NCI-H69 (cell line): ENCODE data around the gene TTC23L.

Experiments used
- DNase-seq: peaks from one replicate; lab custom pipeline; 2025; lab: John Stamatoyannopoulos, UW

Gene TTC23L

GRCh38 chr5:34833090-34833489 is 5.9 kb upstream of the TTC23L start:
- no peak for DNase-seq

GRCh38 chr5:34833976-34834793 is 4.8 kb upstream of the TTC23L start:
- DNase-seq = peak; percentile 22

GRCh38 chr5:34834794-34835089 is 4.2 kb upstream of the TTC23L start:
- DNase-seq = no peak

GRCh38 chr5:34835664-34836063 is 3.3 kb upstream of the TTC23L start:
- DNase-seq = no peak

- peak; percentile 17 for DNase-seq
Measured at GRCh38 chr5:34841816-34842215, 2.9 kb downstream of the TTC23L start.

GRCh38 chr5:34842554-34842953 is 3.6 kb downstream of the TTC23L start:
- no peak for DNase-seq

GRCh38 chr5:34843497-34843896 is 4.5 kb downstream of the TTC23L start:
- DNase-seq = no peak

- no peak for DNase-seq
Measured at GRCh38 chr5:34844106-34844505, 5.1 kb downstream of the TTC23L start.

- no peak for DNase-seq
Measured at GRCh38 chr5:34844999-34845398, 6.0 kb downstream of the TTC23L start.

GRCh38 chr5:34847056-34847455 is 8.1 kb downstream of the TTC23L start:
- DNase-seq = no peak

GRCh38 chr5:34847552-34847951 is 8.6 kb downstream of the TTC23L start:
- DNase-seq = no peak

GRCh38 chr5:34848230-34848629 is 9.3 kb downstream of the TTC23L start:
- DNase-seq = no peak

GRCh38 chr5:34849253-34849652 is 10.3 kb downstream of the TTC23L start:
- no peak for DNase-seq

- peak; percentile 95 for DNase-seq
Measured at GRCh38 chr5:34854459-34855174, 15.7 kb downstream of the TTC23L start.

- no peak for DNase-seq
Measured at GRCh38 chr5:34857161-34857560, 18.2 kb downstream of the TTC23L start.

- DNase-seq = no peak
Measured at GRCh38 chr5:34857894-34858293, 18.9 kb downstream of the TTC23L start.

- DNase-seq = peak; percentile 25
Measured at GRCh38 chr5:34858790-34859189, 19.8 kb downstream of the TTC23L start.

- no peak for DNase-seq
Measured at GRCh38 chr5:34859253-34859652, 20.3 kb downstream of the TTC23L start.

- DNase-seq = no peak
Measured at GRCh38 chr5:34863946-34864345, 25.0 kb downstream of the TTC23L start.

- no peak for DNase-seq
Measured at GRCh38 chr5:34865091-34865490, 26.1 kb downstream of the TTC23L start.

- DNase-seq = no peak
Measured at GRCh38 chr5:34866989-34867471, 28.1 kb downstream of the TTC23L start.

- no peak for DNase-seq
Measured at GRCh38 chr5:34867660-34868059, 28.7 kb downstream of the TTC23L start.

GRCh38 chr5:34868791-34869190 is 29.8 kb downstream of the TTC23L start:
- no peak for DNase-seq

- DNase-seq = no peak
Measured at GRCh38 chr5:34869256-34869655, 30.3 kb downstream of the TTC23L start.
